H7 (cell line): ENCODE measurements around the gene UBQLN4. TPM values are rescaled to one million over a fixed set of nuclear protein-coding genes. Genes with fewer than 3 reads are reported as not detected.
"Not testable (repeated sequence)": the region's sequence is repeated elsewhere in the genome, so short reads cannot be mapped to it uniquely, and the experiment has no call there.

ENCODE experiments used
- DNase-seq: peaks from one replicate; pipeline ENCODE4 v3.0.0; 2012
- H3K27me3 ChIP-seq: 2 replicates; pipeline ENCODE4 v1.6.0; 2011; ENCODE audit warnings: mild to moderate bottlenecking, low read length; ENCODE audit not compliant: control insufficient read depth, insufficient read depth
- H3K36me3 ChIP-seq: replicated peaks from 2 replicates; pipeline ENCODE4 v1.5.1; 2011; ENCODE audit warnings: low read length; ENCODE audit not compliant: control insufficient read depth, insufficient read depth
- H3K4me3 ChIP-seq: 2 replicates; pipeline ENCODE4 v1.5.1; 2011; ENCODE audit warnings: low read depth, mild to moderate bottlenecking, control low read depth, low read length, moderate library complexity; ENCODE audit not compliant: insufficient read depth
- total RNA-seq: library from RNA; depleted of rRNA; stranded (reverse); fragments of >200 nt; shearing (Covaris generic); gene quantifications from 2 replicates; pipeline ENCODE4 v1.2.3, GENCODE V29; 2014

UBQLN4 gene
- total RNA-seq, 1 experiment from 2014 or later, result 64.6 TPM

GRCh38 chr1:156060937-156061636 lies 7.5 kb upstream of the UBQLN4 start, which contains the start of gene RAB25:
TSS of gene RAB25 (plus strand) at chr1:156061160. CDS start at chr1:156061401, 241 bp downstream.
- H3K27me3 ChIP-seq, result peaks cover 2% of the 10 kb centered on the region; the same call in 1 of the 2 replicates
- peak within 1 kb of the TSS; percentile 55 for H3K4me3 ChIP-seq
- H3K36me3 ChIP-seq, result peaks cover 5% of the 10 kb centered on the region
- peak; percentile 87 for DNase-seq

- Histone ChIP-seq H3K27me3 (no peaks in the 10 kb centered on the region), H3K36me3 (peaks cover 5% of the 10 kb centered on the region), H3K4me3 (no peak overlapping the region)
- DNase-seq, result no peak
Measured at GRCh38 chr1:156056326-156056849, 2.8 kb upstream of the UBQLN4 start.

- Histone ChIP-seq H3K4me3 (peak overlapping the region; percentile 100), H3K27me3 (no peaks in the 10 kb centered on the region), H3K36me3 (peaks cover 5% of the 10 kb centered on the region)
- no peak for DNase-seq
Measured at GRCh38 chr1:156055281-156056048, 1.9 kb upstream of the UBQLN4 start.

- H3K36me3 ChIP-seq, result peaks cover 9% of the 10 kb centered on the region
- peak within 1 kb of the TSS; percentile 100 for H3K4me3 ChIP-seq
- no peaks in the 10 kb centered on the region for H3K27me3 ChIP-seq
- peak; percentile 95 for DNase-seq
Measured at GRCh38 chr1:156054500-156055280, 1.1 kb upstream of the UBQLN4 start, which contains the start of gene LAMTOR2. TSS of gene LAMTOR2 (plus strand) at chr1:156054782. CDS start at chr1:156054890, 108 bp downstream.

GRCh38 chr1:156052862-156053767 lies 483 bp downstream of the UBQLN4 start:
- H3K4me3 ChIP-seq, result peak overlapping the region; percentile 78
- H3K36me3 ChIP-seq, result peaks cover 13% of the 10 kb centered on the region
- peak; percentile 97 for DNase-seq
- H3K27me3 ChIP-seq, result no peaks in the 10 kb centered on the region

GRCh38 chr1:156051011-156051725 lies 2.4 kb downstream of the UBQLN4 start:
- peak; percentile 55 for DNase-seq
- Histone ChIP-seq H3K36me3 (peaks cover 9% of the 10 kb centered on the region), H3K27me3 (no peaks in the 10 kb centered on the region), H3K4me3 (no peak overlapping the region)

GRCh38 chr1:156050376-156050775 lies 3.2 kb downstream of the UBQLN4 start:
- no peak for DNase-seq

GRCh38 chr1:156048663-156049258 lies 4.8 kb downstream of the UBQLN4 start:
- no peak for DNase-seq
- Histone ChIP-seq H3K4me3 (no peak overlapping the region), H3K36me3 (peaks cover 9% of the 10 kb centered on the region), H3K27me3 (no peaks in the 10 kb centered on the region)

More at GRCh38 chr1:156050376-156050775, 3.2 kb downstream of the UBQLN4 start:
- no peaks in the 10 kb centered on the region for H3K27me3 ChIP-seq
- peaks cover 9% of the 10 kb centered on the region for H3K36me3 ChIP-seq
- H3K4me3 ChIP-seq, result no peak overlapping the region

GRCh38 chr1:156045076-156045475 lies 8.5 kb downstream of the UBQLN4 start:
- DNase-seq, result no peak
- H3K36me3 ChIP-seq, result peaks cover 20% of the 10 kb centered on the region
- no peak overlapping the region for H3K4me3 ChIP-seq
- no peaks in the 10 kb centered on the region for H3K27me3 ChIP-seq

GRCh38 chr1:156042828-156043227 lies 10.8 kb downstream of the UBQLN4 start:
- H3K4me3 ChIP-seq, result no peak overlapping the region
- H3K27me3 ChIP-seq, result no peaks in the 10 kb centered on the region
- no peak for DNase-seq
- H3K36me3 ChIP-seq, result peaks cover 11% of the 10 kb centered on the region

- not testable (repeated sequence) for H3K27me3 ChIP-seq, H3K36me3 ChIP-seq, H3K4me3 ChIP-seq, DNase-seq
Measured at GRCh38 chr1:156034991-156035390, 18.6 kb downstream of the UBQLN4 start.

- H3K36me3 ChIP-seq, result no peaks in the 10 kb centered on the region
- no peak for DNase-seq
- H3K27me3 ChIP-seq, result no peaks in the 10 kb centered on the region
- no peak overlapping the region for H3K4me3 ChIP-seq
Measured at GRCh38 chr1:156033011-156033410, 20.6 kb downstream of the UBQLN4 start.

GRCh38 chr1:156026588-156026987 lies 27.0 kb downstream of the UBQLN4 start:
- Histone ChIP-seq H3K27me3 (no peaks in the 10 kb centered on the region; the same call in 1 of the 2 replicates), H3K36me3 (no peaks in the 10 kb centered on the region), H3K4me3 (no peak overlapping the region)
- DNase-seq, result no peak
